K562 (cell line): ENCODE results near the gene PRMT7. TPM values are rescaled to one million over a fixed set of nuclear protein-coding genes. Genes with fewer than 3 reads are reported as not detected.

ENCODE experiments used
- ATAC-seq: fragments of 200-7000 bp; cut with Tn5 transposase; 3 replicates; pipeline ENCODE4 v1.9.1; 2020; ENCODE audit warnings: moderate library complexity
- BruUV-seq: library from RNA; stranded (reverse); fragments of 400-500 nt; replicated peaks from 2 replicates; lab custom pipeline; 2021; lab: Mats Ljungman, UMichigan
- CTCF ChIA-PET: fragments of 300-600 bp; formaldehyde crosslinking; extraction: SDS; loops from one replicate; lab custom pipeline; 2021; ENCODE audit warnings: low intra/inter-chr PET ratio; lab: Yijun Ruan, JAX
- POLR2A ChIA-PET: fragments of 300-600, 350-650 bp; sonication (Branson Sonifier 250); formaldehyde crosslinking; extraction: SDS; loops from one replicate; lab custom pipeline; 2021; ENCODE audit warnings: antibody characterized with exemption, inconsistent platforms; lab: Yijun Ruan, JAX
- DNase-seq, 4 experiments: peaks; one replicate each; pipeline versions ENCODE4 v3.0.0 to v3.0.0-alpha.2; 2011 to 2018; ENCODE audit warnings: low spot score in 3 of 4, mixed read lengths in 3 of 4; ENCODE audit errors: extremely low read depth in 1 of 4
- FAIRE-seq: peaks from 2 replicates; lab custom pipeline; 2011; peaks lifted over from hg19 to GRCh38; lab: Jason Lieb, UNC
- H2AFZ ChIP-seq: 2 replicates; pipeline ENCODE4 v1.6.0; 2011; ENCODE audit warnings: low read depth, low read length, control low read depth, inconsistent platforms
- H3K27ac ChIP-seq: fragments of 200-600 bp; 3 replicates; pipeline ENCODE4 v1.8.0; 2011; ENCODE audit warnings: low read depth, mild to moderate bottlenecking, control low read depth, inconsistent platforms, low read length, moderate library complexity, mixed read lengths; ENCODE audit errors: extremely low read depth
- H3K27me3 ChIP-seq, 2 experiments: fragments of 300-600 bp in 1 of 2; 2 replicates in 1 of 2; 3 replicates in 1 of 2; pipeline versions ENCODE4 v1.6.0 to v1.8.0; 2011; ENCODE audit warnings: inconsistent platforms in 2 of 2, low read length in 2 of 2, mild to moderate bottlenecking in 1 of 2, mixed read lengths in 1 of 2, moderate library complexity in 1 of 2; ENCODE audit not compliant: control insufficient read depth in 2 of 2, insufficient read depth in 2 of 2
- H3K36me3 ChIP-seq: fragments of 300-600 bp; 3 replicates; pipeline ENCODE4 v1.8.0; 2011; ENCODE audit warnings: mild to moderate bottlenecking, low read length, inconsistent platforms; ENCODE audit not compliant: control insufficient read depth, insufficient read depth
- H3K4me1 ChIP-seq, 2 experiments: fragments of 200-600 bp in 1 of 2; replicated peaks in 1 of 2; 2 replicates in 1 of 2; 3 replicates in 1 of 2; pipeline versions ENCODE4 v1.5.1 to v1.8.0; 2011; ENCODE audit warnings: inconsistent platforms in 2 of 2, low read length in 2 of 2, mild to moderate bottlenecking in 1 of 2, mixed read lengths in 1 of 2, moderate library complexity in 1 of 2; ENCODE audit not compliant: control insufficient read depth in 2 of 2, insufficient read depth in 2 of 2
- H3K4me2 ChIP-seq: 2 replicates; pipeline ENCODE4 v1.6.1; 2011; ENCODE audit warnings: low read length, control low read depth, inconsistent platforms, mixed read lengths; ENCODE audit not compliant: insufficient read depth
- H3K4me3 ChIP-seq: fragments of 200-600 bp; sonication (generic), shearing (Covaris generic); 2 replicates; pipeline ENCODE4 v1.5.1; 2016; ENCODE audit warnings: control low read depth, inconsistent platforms
- H3K79me2 ChIP-seq: fragments of 200-600 bp; 3 replicates; pipeline ENCODE4 v1.8.0; 2011; ENCODE audit warnings: low read length, inconsistent platforms; ENCODE audit not compliant: control insufficient read depth, insufficient read depth
- H3K9ac ChIP-seq, 2 experiments: 2 replicates each; pipeline versions ENCODE4 v1.6.0 to v1.6.1; 2011; ENCODE audit warnings: low read depth in 2 of 2, low read length in 2 of 2, control low read depth in 1 of 2, inconsistent platforms in 1 of 2, mild to moderate bottlenecking in 1 of 2, mixed read lengths in 1 of 2; ENCODE audit not compliant: insufficient read depth in 1 of 2
- H3K9me1 ChIP-seq: one replicate; pipeline ENCODE4 v1.6.0; 2011; ENCODE audit warnings: inconsistent platforms, mild to moderate bottlenecking, low read length, moderate library complexity; ENCODE audit not compliant: control insufficient read depth, insufficient read depth
- H3K9me3 ChIP-seq: replicated peaks from 2 replicates; pipeline ENCODE4 v1.5.1; 2011; ENCODE audit warnings: low read depth, low read length, inconsistent platforms; ENCODE audit not compliant: control insufficient read depth, insufficient read depth
- H4K20me1 ChIP-seq: replicated peaks from 2 replicates; pipeline ENCODE4 v1.6.1; 2011; ENCODE audit warnings: low read length, inconsistent platforms, mixed read lengths; ENCODE audit not compliant: control insufficient read depth, insufficient read depth
- CEBPB ChIP-seq: fragments of 450-650 bp; IDR thresholded peaks from 2 replicates; pipeline ENCODE4 v1.6.1; 2016; ENCODE audit warnings: missing genetic modification characterization, missing compliant biosample characterization
- CEBPG ChIP-seq, 3 experiments: fragments of 200-800 bp in 1 of 3; sonication (Bioruptor generic) in 1 of 3; sonication (generic) in 1 of 3; formaldehyde crosslinking in 1 of 3; IDR thresholded peaks in 2 of 3; conservative IDR thresholded peaks in 1 of 3; 2 replicates each; pipeline versions ENCODE4 v1.6.1 to v1.8.0; 2016 to 2022; ENCODE audit warnings: missing compliant biosample characterization in 2 of 3, missing genetic modification characterization in 2 of 3, mild to moderate bottlenecking in 1 of 3, missing genetic modification reagents in 1 of 3
- ILK ChIP-seq: fragments of 450-650 bp; IDR thresholded peaks from 2 replicates; pipeline ENCODE4 v1.6.1; 2016; ENCODE audit warnings: missing genetic modification characterization, low read depth, mild to moderate bottlenecking, missing compliant biosample characterization, moderate library complexity, borderline replicate concordance
- MTA1 ChIP-seq: fragments of 450-650 bp; IDR thresholded peaks from 2 replicates; pipeline ENCODE4 v1.6.1; 2017; ENCODE audit warnings: borderline replicate concordance
- SMAD1 ChIP-seq: fragments of 150-350 bp; IDR thresholded peaks from 2 replicates; pipeline ENCODE4 v1.6.1; 2014; ENCODE audit warnings: low read length, low read depth; ENCODE audit not compliant: partially characterized antibody
- SMARCC2 ChIP-seq: fragments of 450-650 bp; IDR thresholded peaks from 2 replicates; pipeline ENCODE4 v1.6.1; 2017; ENCODE audit warnings: antibody characterized with exemption, moderate library complexity, mild to moderate bottlenecking, low read depth
- TBL1XR1 ChIP-seq, 2 experiments: IDR thresholded peaks; 2 replicates each; pipeline ENCODE4 v1.6.1; 2012; ENCODE audit warnings: improper control_type of control experiment in 2 of 2, low read length in 2 of 2, mild to moderate bottlenecking in 1 of 2
- WGBS: fragments of 100-300 bp; shearing (Covaris generic); methylation state at CpG from one replicate; pipeline ENCODE4 v1.1.6; 2016; ENCODE audit warnings: low coverage, mixed read lengths; ENCODE audit not compliant: insufficient coverage; ENCODE audit errors: missing lambda C conversion rate; 5-methylcytosine and 5-hydroxymethylcytosine counted together
- in situ Hi-C: fragments of 300-500 bp; cut with MboI; formaldehyde crosslinking; loops from 4 replicates; pipeline ENCODE4 v1.15.0; 2018; ENCODE audit warnings: inconsistent platforms, mixed read lengths
- intact Hi-C: fragments of 100-400 bp; cut with micrococcal nuclease; formaldehyde crosslinking; loops from 2 replicates; pipeline ENCODE4 v1.14.2; 2022
- polyA plus RNA-seq, 8 experiments: library from polyadenylated mRNA; depleted of rRNA in 4 of 8; stranded (reverse) in 5 of 8; unstranded in 3 of 8; fragments of >200 nt; fragmentation: Nextera tagmentation in 2 of 8; fragmentation: Illumina TruSeq in 1 of 8; extraction: Ambion mirVana in 2 of 8; extraction: Trizol in 1 of 8; gene quantifications; 2 replicates each; pipeline versions ENCODE4 v1.2.1 to v1.2.3, GENCODE V29; 2011 to 2014; ENCODE audit warnings: inconsistent platforms in 1 of 8, missing spikeins in 1 of 8
- total RNA-seq, 7 experiments: library from RNA; depleted of rRNA in 6 of 7; stranded (reverse); fragments of >200 nt in 6 of 7; fragmentation: Illumina TruSeq in 2 of 7; extraction: Trizol in 2 of 7; gene quantifications; 2 replicates each; pipeline versions ENCODE4 v1.2.1 to v1.2.3, GENCODE V29; 2011 to 2021; ENCODE audit warnings: low replicate concordance in 1 of 7
- TF ChIP-seq, protein P1 (sequence below): IDR thresholded peaks from 3 replicates; pipeline ENCODE4 v1.6.1; 2011; ENCODE audit warnings: borderline replicate concordance, mild to moderate bottlenecking, moderate library complexity; ENCODE audit not compliant: insufficient read length; ENCODE audit errors: extremely low read depth

Gene PRMT7
- total and polyA plus RNA-seq, 9 of the 15 experiments (the other 6 are each of a cell fraction or from before 2014, with no cell fraction given) = 6.4 to 88.8 (median 73.1) TPM

DNA sequence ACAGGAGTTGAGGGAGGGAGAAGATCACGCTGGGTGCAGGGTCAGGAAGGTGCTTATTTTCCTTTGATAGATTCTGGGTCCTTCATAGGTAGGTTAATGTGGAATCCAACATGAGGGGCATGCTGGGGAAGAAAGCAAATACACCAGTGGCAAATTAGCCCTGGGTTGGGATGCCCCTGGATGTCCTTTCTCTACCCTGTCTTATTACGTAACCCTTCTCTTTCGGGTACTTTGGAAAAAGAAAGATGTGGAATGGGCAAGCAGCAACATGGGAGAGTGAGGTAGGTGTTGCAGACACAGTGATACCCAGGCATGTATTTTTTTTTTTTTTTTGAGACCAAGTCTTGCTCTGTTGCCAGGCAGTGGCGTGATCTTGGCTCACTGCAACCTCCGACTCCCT lies 37.4 kb upstream of the PRMT7 start:
- H3K4me1 ChIP-seq = peaks cover 0 to 9% of the 10 kb centered on the region in 2 experiments; a peak in 1 of 5 replicates
- H3K9me3 ChIP-seq = no peaks in the 10 kb centered on the region
- in situ Hi-C loops (no loop called here), intact Hi-C loops (no loop called here)
- no peak for ATAC-seq
- no peak for FAIRE-seq
- H3K9ac ChIP-seq = no peak overlapping the region
- H3K27ac ChIP-seq = no peak overlapping the region
- no peak overlapping the region for H3K4me3 ChIP-seq
- no peak for DNase-seq
- TF ChIP-seq CEBPG (CRISPR knock-in tag; IDR thresholded peaks at IDR 0.05) (no peak), CEBPG (tag; conservative IDR thresholded peaks at IDR 0.05 in 1 of 2, IDR thresholded peaks at IDR 0.05 in 1 of 2) (0 out of 4 replicates have a peak, but pooled peaks of 1 of the 2 experiments have one; percentile 7), SMAD1 (no peak), CEBPB (peak; percentile 36), TBL1XR1 (IDR thresholded peaks at IDR 0.05; ENCODE audit: low read length in 2 of 2) (no peak), MTA1 (no peak)
- peaks cover 65% of the 10 kb centered on the region for H3K36me3 ChIP-seq
- 94% methylated on average over 4 of the region's 5 CpGs for WGBS
- no peak overlapping the region for H3K4me2 ChIP-seq
- H3K27me3 ChIP-seq = no peaks in the 10 kb centered on the region
- BruUV-seq = no TSS peak
- H3K9me1 ChIP-seq = no peaks in the 10 kb centered on the region
- H4K20me1 ChIP-seq = peaks cover 24% of the 10 kb centered on the region
- ChIA-PET CTCF (no interaction called here), POLR2A (interaction anchor here (0.6 to 1.5 kb wide), 7 partner anchors 9 to 207 kb away, joined by 3 to 8 read pairs (median 3); partner anchors contain the start of genes PRMT7, SLC7A6 and SLC7A6OS)
- no peak overlapping the region for H2AFZ ChIP-seq
- H3K79me2 ChIP-seq = peaks cover 53% of the 10 kb centered on the region

DNA sequence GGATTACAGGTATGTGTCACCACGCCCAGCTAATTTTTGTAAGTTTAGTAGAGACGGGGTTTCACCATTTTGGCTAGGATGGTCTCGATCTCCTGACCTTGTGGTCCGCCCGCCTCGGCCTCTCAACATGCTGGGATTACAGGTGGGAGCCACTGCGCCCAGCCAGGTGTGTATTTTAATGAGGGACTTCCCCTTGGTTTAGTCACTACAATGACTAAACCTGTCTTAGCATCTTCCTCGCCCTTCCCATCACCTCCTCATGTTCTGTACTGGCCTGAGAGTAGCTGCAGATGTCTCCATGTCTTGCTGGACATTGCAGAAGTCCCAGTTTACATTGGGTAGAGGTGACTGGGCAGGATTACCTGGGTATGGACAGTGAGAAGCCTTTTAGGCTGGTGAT lies 36.9 kb upstream of the PRMT7 start:
- DNase-seq = no peak

More for the DNA sequence above, 36.9 kb upstream of the PRMT7 start:
- CTCF ChIA-PET = no interaction called here
- TF ChIP-seq ILK (tag) (no peak), SMARCC2 (no peak)
- TF ChIP-seq, protein P1, sequence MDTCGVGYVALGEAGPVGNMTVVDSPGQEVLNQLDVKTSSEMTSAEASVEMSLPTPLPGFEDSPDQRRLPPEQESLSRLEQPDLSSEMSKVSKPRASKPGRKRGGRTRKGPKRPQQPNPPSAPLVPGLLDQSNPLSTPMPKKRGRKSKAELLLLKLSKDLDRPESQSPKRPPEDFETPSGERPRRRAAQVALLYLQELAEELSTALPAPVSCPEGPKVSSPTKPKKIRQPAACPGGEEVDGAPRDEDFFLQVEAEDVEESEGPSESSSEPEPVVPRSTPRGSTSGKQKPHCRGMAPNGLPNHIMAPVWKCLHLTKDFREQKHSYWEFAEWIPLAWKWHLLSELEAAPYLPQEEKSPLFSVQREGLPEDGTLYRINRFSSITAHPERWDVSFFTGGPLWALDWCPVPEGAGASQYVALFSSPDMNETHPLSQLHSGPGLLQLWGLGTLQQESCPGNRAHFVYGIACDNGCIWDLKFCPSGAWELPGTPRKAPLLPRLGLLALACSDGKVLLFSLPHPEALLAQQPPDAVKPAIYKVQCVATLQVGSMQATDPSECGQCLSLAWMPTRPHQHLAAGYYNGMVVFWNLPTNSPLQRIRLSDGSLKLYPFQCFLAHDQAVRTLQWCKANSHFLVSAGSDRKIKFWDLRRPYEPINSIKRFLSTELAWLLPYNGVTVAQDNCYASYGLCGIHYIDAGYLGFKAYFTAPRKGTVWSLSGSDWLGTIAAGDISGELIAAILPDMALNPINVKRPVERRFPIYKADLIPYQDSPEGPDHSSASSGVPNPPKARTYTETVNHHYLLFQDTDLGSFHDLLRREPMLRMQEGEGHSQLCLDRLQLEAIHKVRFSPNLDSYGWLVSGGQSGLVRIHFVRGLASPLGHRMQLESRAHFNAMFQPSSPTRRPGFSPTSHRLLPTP = no peak
- TF ChIP-seq, all 486 proteins: peak for 0
- Histone ChIP-seq H3K9ac (no peak overlapping the region), H3K79me2 (peaks cover 49% of the 10 kb centered on the region), H3K36me3 (peaks cover 64% of the 10 kb centered on the region), H3K27ac (no peak overlapping the region), H3K4me1 (peaks cover 0 to 9% of the 10 kb centered on the region in 2 experiments; a peak in 1 of 5 replicates), H2AFZ (no peak overlapping the region), H3K9me1 (no peaks in the 10 kb centered on the region), H3K9me3 (no peaks in the 10 kb centered on the region), H4K20me1 (peaks cover 24% of the 10 kb centered on the region), H3K4me3 (no peak overlapping the region), H3K4me2 (no peak overlapping the region), H3K27me3 (no peaks in the 10 kb centered on the region)
- POLR2A ChIA-PET = interaction anchor here (0.7 to 1.4 kb wide), 4 partner anchors 9 to 64 kb away, joined by 3 to 8 read pairs (median 4); partner anchors contain the start of gene SLC7A6
- FAIRE-seq = no peak
- no peak for ATAC-seq
- no TSS peak for BruUV-seq
- in situ Hi-C loops (no loop called here), intact Hi-C loops (no loop called here)
- 100% methylated on average over 6 of the region's 8 CpGs for WGBS
